Subcutaneous adipose tissue (tissue), 4 donors: ENCODE results near the gene CSMD2. TPM values are rescaled to one million over a fixed set of nuclear protein-coding genes. Genes with fewer than 3 reads are reported as not detected.

Experiments
- CTCF ChIP-seq: fragments of 450-650 bp; IDR thresholded peaks from one replicate; pipeline ENCODE4 v1.5.1; 2016; ENCODE audit warnings: low read depth, mild to moderate bottlenecking, control low read depth, antibody characterized with exemption, moderate library complexity
- total RNA-seq, 4 donors: library from RNA; depleted of rRNA; stranded (reverse); fragments of >200 nt; gene quantifications; one replicate each; pipeline ENCODE4 v1.1.0, GENCODE V29; 2016

Gene CSMD2
- total RNA-seq, 4 donors from 2014 or later: 0.38 to 4.4 (median 1.00) TPM

- TF ChIP-seq CTCF: no peak
Observed at GRCh38 chr1:33583567-33583966, 581.5 kb downstream of the CSMD2 start.

- no peak for TF ChIP-seq CTCF
Observed at GRCh38 chr1:33578557-33579448, 586.2 kb downstream of the CSMD2 start.

GRCh38 chr1:33577663-33578062 lies 587.4 kb downstream of the CSMD2 start:
- TF ChIP-seq CTCF: no peak

GRCh38 chr1:33576821-33577599 lies 588.0 kb downstream of the CSMD2 start:
- TF ChIP-seq CTCF: no peak

- TF ChIP-seq CTCF: no peak
Observed at GRCh38 chr1:33575324-33575879, 589.6 kb downstream of the CSMD2 start.

GRCh38 chr1:33573661-33574060 lies 591.4 kb downstream of the CSMD2 start:
- no peak for TF ChIP-seq CTCF

GRCh38 chr1:33572387-33572786 lies 592.6 kb downstream of the CSMD2 start:
- no peak for TF ChIP-seq CTCF
